ENCODE results near the gene ARHGEF7.

The ARHGEF7 gene

GRCh38 chr13:111304041-111304544 is 189.0 kb downstream of the ARHGEF7 start:
- Histone ChIP-seq H3K4me3 (ENCODE audit: insufficient read depth, low read length, poor library complexity, severe bottlenecking) (no peak overlapping the region), H3K9me2 (replicated peaks; ENCODE audit: insufficient read depth, low read length) (no peaks in the 10 kb centered on the region), H3K79me2 (ENCODE audit: insufficient read depth, low read length) (no peaks in the 10 kb centered on the region), H3K27ac (ENCODE audit: low read depth, low read length) (no peak overlapping the region), H3K9me3 (ENCODE audit: insufficient read depth, low read length) (no peaks in the 10 kb centered on the region), H2AFZ (ENCODE audit: low read depth, low read length, severe bottlenecking) (no peak overlapping the region), H3K27me3 (ENCODE audit: low read length) (no peaks in the 10 kb centered on the region), H3F3A (ENCODE audit: insufficient read depth) (no peaks in the 10 kb centered on the region), H3K9ac (ENCODE audit: low read length) (no peak overlapping the region), H4K20me1 (ENCODE audit: low read depth, low read length) (no peaks in the 10 kb centered on the region), H3K4me2 (ENCODE audit: low read depth, low read length, poor library complexity, severe bottlenecking) (no peak overlapping the region), H3K36me3 (ENCODE audit: low read length) (peaks cover 12% of the 10 kb centered on the region)
- TF ChIP-seq EZH2phosphoT487 (conservative IDR thresholded peaks at IDR 0.05; ENCODE audit: low read length) = no peak

GRCh38 chr13:111304603-111305289 is 189.6 kb downstream of the ARHGEF7 start:
- H3F3A ChIP-seq (ENCODE audit: insufficient read depth) = no peaks in the 10 kb centered on the region
- H3K9me2 ChIP-seq (replicated peaks; ENCODE audit: insufficient read depth, low read length) = no peaks in the 10 kb centered on the region
- no peak overlapping the region for H3K4me3 ChIP-seq (ENCODE audit: insufficient read depth, low read length, poor library complexity, severe bottlenecking)
- H3K79me2 ChIP-seq (ENCODE audit: insufficient read depth, low read length) = no peaks in the 10 kb centered on the region
- TF ChIP-seq, protein P1, sequence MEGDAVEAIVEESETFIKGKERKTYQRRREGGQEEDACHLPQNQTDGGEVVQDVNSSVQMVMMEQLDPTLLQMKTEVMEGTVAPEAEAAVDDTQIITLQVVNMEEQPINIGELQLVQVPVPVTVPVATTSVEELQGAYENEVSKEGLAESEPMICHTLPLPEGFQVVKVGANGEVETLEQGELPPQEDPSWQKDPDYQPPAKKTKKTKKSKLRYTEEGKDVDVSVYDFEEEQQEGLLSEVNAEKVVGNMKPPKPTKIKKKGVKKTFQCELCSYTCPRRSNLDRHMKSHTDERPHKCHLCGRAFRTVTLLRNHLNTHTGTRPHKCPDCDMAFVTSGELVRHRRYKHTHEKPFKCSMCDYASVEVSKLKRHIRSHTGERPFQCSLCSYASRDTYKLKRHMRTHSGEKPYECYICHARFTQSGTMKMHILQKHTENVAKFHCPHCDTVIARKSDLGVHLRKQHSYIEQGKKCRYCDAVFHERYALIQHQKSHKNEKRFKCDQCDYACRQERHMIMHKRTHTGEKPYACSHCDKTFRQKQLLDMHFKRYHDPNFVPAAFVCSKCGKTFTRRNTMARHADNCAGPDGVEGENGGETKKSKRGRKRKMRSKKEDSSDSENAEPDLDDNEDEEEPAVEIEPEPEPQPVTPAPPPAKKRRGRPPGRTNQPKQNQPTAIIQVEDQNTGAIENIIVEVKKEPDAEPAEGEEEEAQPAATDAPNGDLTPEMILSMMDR (IDR thresholded peaks at IDR 0.05; ENCODE audit: insufficient read depth, low read length, poor library complexity, severe bottlenecking) = no peak
- no peak for TF ChIP-seq EZH2phosphoT487 (conservative IDR thresholded peaks at IDR 0.05; ENCODE audit: low read length)
- no peak overlapping the region for H3K9ac ChIP-seq (ENCODE audit: low read length)
- no peak overlapping the region for H3K4me2 ChIP-seq (ENCODE audit: low read depth, low read length, poor library complexity, severe bottlenecking)
- no peaks in the 10 kb centered on the region for H4K20me1 ChIP-seq (ENCODE audit: low read depth, low read length)
- H3K9me3 ChIP-seq (ENCODE audit: insufficient read depth, low read length) = no peaks in the 10 kb centered on the region
- H3K27me3 ChIP-seq (ENCODE audit: low read length) = no peaks in the 10 kb centered on the region
- H2AFZ ChIP-seq (ENCODE audit: low read depth, low read length, severe bottlenecking) = no peak overlapping the region
- H3K36me3 ChIP-seq (ENCODE audit: low read length) = peaks cover 12% of the 10 kb centered on the region
- no peak overlapping the region for H3K27ac ChIP-seq (ENCODE audit: low read depth, low read length)

DNA sequence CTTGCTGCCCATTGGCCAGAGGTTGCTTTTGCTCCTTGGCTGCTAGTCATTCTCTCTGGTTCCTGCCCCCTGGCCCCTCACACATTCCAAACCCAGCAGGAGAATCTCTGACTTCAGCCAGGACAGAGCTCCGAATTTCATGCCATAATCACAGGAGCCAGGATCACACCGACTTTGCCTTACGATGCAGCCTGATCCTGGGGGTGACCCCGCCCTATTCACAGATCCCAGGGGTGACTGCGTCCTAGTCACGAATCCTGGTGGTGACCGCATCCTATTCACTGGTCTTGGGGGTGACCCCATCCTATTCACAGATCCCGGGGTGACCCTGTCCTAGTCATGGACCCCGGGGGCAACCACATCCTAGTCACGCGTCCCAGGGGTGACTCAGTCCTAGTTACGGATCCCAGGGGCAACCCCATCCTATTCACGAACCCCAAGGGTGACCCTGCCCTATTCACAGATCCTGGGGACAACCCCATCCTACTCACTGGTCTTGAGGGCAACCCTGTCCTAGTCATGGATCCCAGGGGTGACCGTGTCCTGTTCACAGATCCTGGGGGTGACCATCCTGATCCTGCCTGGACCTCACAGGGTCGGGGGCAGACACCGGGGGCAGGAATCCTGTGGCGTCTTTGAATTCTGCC is 198.0 kb downstream of the ARHGEF7 start:
- H3K27ac ChIP-seq (ENCODE audit: low read depth, low read length) = no peak overlapping the region
- H2AFZ ChIP-seq (ENCODE audit: low read depth, low read length, severe bottlenecking) = no peak overlapping the region
- H3K36me3 ChIP-seq (ENCODE audit: low read length) = no peaks in the 10 kb centered on the region
- no peaks in the 10 kb centered on the region for H3K9me2 ChIP-seq (replicated peaks; ENCODE audit: insufficient read depth, low read length)
- no peaks in the 10 kb centered on the region for H3K27me3 ChIP-seq (ENCODE audit: low read length)
- no peak overlapping the region for H3K9ac ChIP-seq (ENCODE audit: low read length)
- H3K79me2 ChIP-seq (ENCODE audit: insufficient read depth, low read length) = no peaks in the 10 kb centered on the region
- H3K4me3 ChIP-seq (ENCODE audit: insufficient read depth, low read length, poor library complexity, severe bottlenecking) = no peak overlapping the region
- no peaks in the 10 kb centered on the region for H4K20me1 ChIP-seq (ENCODE audit: low read depth, low read length)
- H3F3A ChIP-seq (ENCODE audit: insufficient read depth) = no peaks in the 10 kb centered on the region
- no peaks in the 10 kb centered on the region for H3K9me3 ChIP-seq (ENCODE audit: insufficient read depth, low read length)
- TF ChIP-seq, protein P1 (IDR thresholded peaks at IDR 0.05; ENCODE audit: insufficient read depth, low read length, poor library complexity, severe bottlenecking) = no peak
- TF ChIP-seq EZH2phosphoT487 (conservative IDR thresholded peaks at IDR 0.05; ENCODE audit: low read length) = no peak
- H3K4me2 ChIP-seq (ENCODE audit: low read depth, low read length, poor library complexity, severe bottlenecking) = no peak overlapping the region

DNA sequence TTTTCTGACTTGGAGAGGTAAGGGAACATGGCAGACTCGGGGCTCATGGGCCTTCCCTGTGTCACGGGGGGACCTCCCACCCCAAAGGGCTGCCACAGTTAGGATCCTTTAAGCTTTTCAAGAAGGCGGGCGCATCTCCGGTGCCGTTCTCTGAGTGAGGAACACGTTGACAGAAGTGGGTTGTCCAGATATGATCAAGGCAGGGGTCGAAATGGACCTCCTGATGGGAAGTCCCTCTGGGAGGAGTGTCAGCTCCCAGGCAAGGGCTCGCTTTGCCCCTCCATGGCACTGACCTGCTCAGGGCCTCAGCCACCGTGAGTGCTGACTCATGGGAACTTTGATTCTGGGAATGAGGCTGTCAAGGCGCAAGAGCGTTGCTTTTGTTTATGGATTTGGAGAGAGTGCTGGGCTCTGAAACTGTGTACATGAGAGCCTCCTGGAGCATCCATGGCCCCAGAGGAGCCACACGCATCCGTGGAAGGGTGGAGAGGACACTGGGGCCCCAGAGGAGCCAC is 198.9 kb downstream of the ARHGEF7 start:
- Histone ChIP-seq H3K27ac (ENCODE audit: low read depth, low read length) (no peak overlapping the region), H3F3A (ENCODE audit: insufficient read depth) (no peaks in the 10 kb centered on the region), H3K27me3 (ENCODE audit: low read length) (no peaks in the 10 kb centered on the region), H3K9me2 (replicated peaks; ENCODE audit: insufficient read depth, low read length) (no peaks in the 10 kb centered on the region), H3K4me2 (ENCODE audit: low read depth, low read length, poor library complexity, severe bottlenecking) (no peak overlapping the region), H3K9me3 (ENCODE audit: insufficient read depth, low read length) (no peaks in the 10 kb centered on the region), H3K4me3 (ENCODE audit: insufficient read depth, low read length, poor library complexity, severe bottlenecking) (no peak overlapping the region), H4K20me1 (ENCODE audit: low read depth, low read length) (no peaks in the 10 kb centered on the region), H3K36me3 (ENCODE audit: low read length) (no peaks in the 10 kb centered on the region), H3K79me2 (ENCODE audit: insufficient read depth, low read length) (no peaks in the 10 kb centered on the region), H2AFZ (ENCODE audit: low read depth, low read length, severe bottlenecking) (no peak overlapping the region), H3K9ac (ENCODE audit: low read length) (no peak overlapping the region)
- TF ChIP-seq EZH2phosphoT487 (conservative IDR thresholded peaks at IDR 0.05; ENCODE audit: low read length) = no peak

Measured in SU-DHL-6 (cell line).